ENCODE results near the gene GNS. TPM values are rescaled to one million over a fixed set of nuclear protein-coding genes. Genes with fewer than 3 reads are reported as not detected.

GNS gene
- total and polyA plus RNA-seq, 3 donors from 2014 or later = 52.4 to 87.9 (median 84.2) TPM

- Histone ChIP-seq H3K27me3 (no peaks in the 10 kb centered on the region), H3K4me3 (no peak overlapping the region), H3K36me3 (ENCODE audit: low read depth, missing control alignments) (no peaks in the 10 kb centered on the region), H3K9me3 (no peaks in the 10 kb centered on the region), H3K4me1 (no peaks in the 10 kb centered on the region), H3K27ac (no peak overlapping the region)
- intact Hi-C loops (cut with DNase I; ENCODE audit: low total_unique reads) = no loop called here
- no peak for DNase-seq
- TF ChIP-seq, protein P1, sequence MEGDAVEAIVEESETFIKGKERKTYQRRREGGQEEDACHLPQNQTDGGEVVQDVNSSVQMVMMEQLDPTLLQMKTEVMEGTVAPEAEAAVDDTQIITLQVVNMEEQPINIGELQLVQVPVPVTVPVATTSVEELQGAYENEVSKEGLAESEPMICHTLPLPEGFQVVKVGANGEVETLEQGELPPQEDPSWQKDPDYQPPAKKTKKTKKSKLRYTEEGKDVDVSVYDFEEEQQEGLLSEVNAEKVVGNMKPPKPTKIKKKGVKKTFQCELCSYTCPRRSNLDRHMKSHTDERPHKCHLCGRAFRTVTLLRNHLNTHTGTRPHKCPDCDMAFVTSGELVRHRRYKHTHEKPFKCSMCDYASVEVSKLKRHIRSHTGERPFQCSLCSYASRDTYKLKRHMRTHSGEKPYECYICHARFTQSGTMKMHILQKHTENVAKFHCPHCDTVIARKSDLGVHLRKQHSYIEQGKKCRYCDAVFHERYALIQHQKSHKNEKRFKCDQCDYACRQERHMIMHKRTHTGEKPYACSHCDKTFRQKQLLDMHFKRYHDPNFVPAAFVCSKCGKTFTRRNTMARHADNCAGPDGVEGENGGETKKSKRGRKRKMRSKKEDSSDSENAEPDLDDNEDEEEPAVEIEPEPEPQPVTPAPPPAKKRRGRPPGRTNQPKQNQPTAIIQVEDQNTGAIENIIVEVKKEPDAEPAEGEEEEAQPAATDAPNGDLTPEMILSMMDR (IDR thresholded peaks at IDR 0.05) = no peak
- TF ChIP-seq POLR2A (IDR thresholded peaks at IDR 0.05) = no peak
Measured at GRCh38 chr12:64713376-64713775, 45.8 kb downstream of the GNS start.

DNA sequence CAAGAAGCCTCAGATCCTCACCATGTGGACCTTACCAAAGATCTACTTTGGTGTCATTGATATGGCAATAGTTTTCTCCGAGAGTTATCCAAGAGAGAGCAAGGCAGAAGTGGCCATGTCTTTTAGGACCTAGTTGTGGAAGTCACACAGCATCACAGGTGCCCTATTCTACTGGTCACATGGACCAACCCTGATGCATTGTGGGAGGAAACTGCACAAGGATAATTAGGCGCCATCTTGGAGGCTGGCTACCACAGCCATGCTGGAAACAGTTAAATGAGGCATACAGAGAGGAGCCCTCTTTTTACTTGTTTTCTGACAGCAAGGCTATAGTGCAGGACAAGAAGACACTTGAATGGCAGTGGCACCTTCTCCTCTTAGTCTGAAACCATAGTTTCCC lies 49.8 kb downstream of the GNS start:
- no peaks in the 10 kb centered on the region for H3K36me3 ChIP-seq (ENCODE audit: low read depth, missing control alignments)

GRCh38 chr12:64707926-64708325 lies 51.3 kb downstream of the GNS start:
- H3K27ac ChIP-seq = no peak overlapping the region
- H3K9me3 ChIP-seq = no peaks in the 10 kb centered on the region
- 85 to 92% methylated on average over 2 of the region's 2 CpGs for WGBS, 2 donors
- no peak overlapping the region for H3K4me3 ChIP-seq
- H3K27me3 ChIP-seq = no peaks in the 10 kb centered on the region
- H3K36me3 ChIP-seq (ENCODE audit: low read depth, missing control alignments) = no peaks in the 10 kb centered on the region
- no peak for TF ChIP-seq POLR2A (IDR thresholded peaks at IDR 0.05)
- TF ChIP-seq, protein P1 (IDR thresholded peaks at IDR 0.05) = no peak
- intact Hi-C loops (cut with DNase I; ENCODE audit: low total_unique reads) = no loop called here
- no peak for DNase-seq
- no peaks in the 10 kb centered on the region for H3K4me1 ChIP-seq

More for the DNA sequence above, 49.8 kb downstream of the GNS start:
- Histone ChIP-seq H3K27ac (no peak overlapping the region), H3K9me3 (no peaks in the 10 kb centered on the region), H3K27me3 (no peaks in the 10 kb centered on the region), H3K4me3 (no peak overlapping the region), H3K4me1 (no peaks in the 10 kb centered on the region)
- TF ChIP-seq, protein P1 (IDR thresholded peaks at IDR 0.05) = no peak
- no peak for TF ChIP-seq POLR2A (IDR thresholded peaks at IDR 0.05)
- DNase-seq = peak; percentile 26
- WGBS, 2 donors = 95 to 100% methylated on average over 2 of the region's 2 CpGs
- intact Hi-C loops (cut with DNase I; ENCODE audit: low total_unique reads) = no loop called here

- Histone ChIP-seq H3K9me3 (no peaks in the 10 kb centered on the region), H3K4me3 (no peak overlapping the region), H3K27ac (no peak overlapping the region), H3K36me3 (ENCODE audit: low read depth, missing control alignments) (no peaks in the 10 kb centered on the region), H3K27me3 (no peaks in the 10 kb centered on the region), H3K4me1 (no peaks in the 10 kb centered on the region)
- intact Hi-C loops (cut with DNase I; ENCODE audit: low total_unique reads) = no loop called here
- 74 to 84% methylated on average over 4 of the region's 4 CpGs for WGBS, 2 donors
- no peak for DNase-seq
- TF ChIP-seq, protein P1 (IDR thresholded peaks at IDR 0.05) = no peak
- no peak for TF ChIP-seq POLR2A (IDR thresholded peaks at IDR 0.05)
Measured at GRCh38 chr12:64707362-64707761, 51.8 kb downstream of the GNS start.

- WGBS, 2 donors = 55 to 68% methylated on average over 5 of the region's 5 CpGs
- Histone ChIP-seq H3K9me3 (no peaks in the 10 kb centered on the region), H3K36me3 (ENCODE audit: low read depth, missing control alignments) (no peaks in the 10 kb centered on the region), H3K4me1 (no peaks in the 10 kb centered on the region), H3K27ac (no peak overlapping the region), H3K4me3 (no peak overlapping the region), H3K27me3 (no peaks in the 10 kb centered on the region)
- intact Hi-C loops (cut with DNase I; ENCODE audit: low total_unique reads) = no loop called here
- no peak for DNase-seq
- no peak for TF ChIP-seq POLR2A (IDR thresholded peaks at IDR 0.05)
- TF ChIP-seq, protein P1 (IDR thresholded peaks at IDR 0.05) = no peak
Measured at GRCh38 chr12:64706857-64707256, 52.3 kb downstream of the GNS start.

Measured in testis (tissue), 3 donors.